BLaER1 treated with 17β-estradiol and CSF1 and Interleukin-3, amounts not matched to agents 10 nM and 100 nM (cell line): Measurements from ENCODE around the gene PARL.

ENCODE experiments used
- H3K27ac ChIP-seq, 11 experiments: shearing (Covaris generic); formaldehyde crosslinking; 2 replicates each; pipeline ENCODE4 v1.8.1; 2022
- H3K27me3 ChIP-seq, 11 experiments: shearing (Covaris generic); formaldehyde crosslinking; 2 replicates each; pipeline ENCODE4 v1.8.1; 2022
- H3K36me3 ChIP-seq, 11 experiments: shearing (Covaris generic); formaldehyde crosslinking; 2 replicates each; pipeline ENCODE4 v1.8.1; 2022
- H3K4me1 ChIP-seq, 10 experiments: shearing (Covaris generic); formaldehyde crosslinking; 2 replicates each; pipeline ENCODE4 v1.8.1; 2022
- H3K4me2 ChIP-seq, 11 experiments: shearing (Covaris generic); formaldehyde crosslinking; 2 replicates each; pipeline ENCODE4 v1.8.1; 2022
- H3K4me3 ChIP-seq, 10 experiments: shearing (Covaris generic); formaldehyde crosslinking; 2 replicates each; pipeline ENCODE4 v1.8.1; 2022
- H3K9ac ChIP-seq, 11 experiments: shearing (Covaris generic); formaldehyde crosslinking; 2 replicates each; pipeline ENCODE4 v1.8.1; 2022
- H3K9me3 ChIP-seq, 11 experiments: shearing (Covaris generic); formaldehyde crosslinking; replicated peaks in 1 of 11; 2 replicates each; pipeline ENCODE4 v1.8.1; 2022
- H4K20me1 ChIP-seq, 11 experiments: shearing (Covaris generic); formaldehyde crosslinking; 2 replicates each; pipeline ENCODE4 v1.8.1; 2022
- Cebpa-rat ChIP-seq, 11 experiments: shearing (Covaris generic); IDR thresholded peaks; 2 replicates each; pipeline ENCODE4 v1.8.1; 2022

Gene PARL

DNA sequence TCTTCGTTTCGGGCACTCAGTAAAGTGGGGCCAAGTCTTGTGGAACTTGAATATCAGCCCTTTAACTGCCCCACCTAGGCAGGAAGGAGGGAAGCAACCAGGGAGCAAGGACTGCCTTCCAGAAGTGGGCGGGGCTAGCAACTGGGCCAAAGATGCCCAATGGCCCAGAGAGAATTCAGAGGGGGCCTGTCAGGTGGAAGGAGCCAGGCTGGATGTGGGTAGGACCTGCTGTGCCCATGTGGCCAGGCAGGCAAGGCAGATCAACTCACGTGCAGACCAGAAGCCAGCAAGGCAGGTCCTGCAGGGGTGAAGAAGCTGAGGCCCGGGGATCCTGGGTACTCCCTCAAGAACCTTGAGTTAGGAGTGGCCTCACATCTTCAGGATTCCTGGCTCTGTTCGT, 64.8 kb downstream of the PARL start:
- H3K4me1 ChIP-seq = peaks cover 16 to 21% (median 17%) of the 10 kb centered on the region in 10 experiments
- peaks cover 3 to 23% (median 16%) of the 10 kb centered on the region in 11 experiments; a peak in 14 of 22 replicates for H3K36me3 ChIP-seq
- H3K4me3 ChIP-seq = no peak overlapping the region
- H3K27me3 ChIP-seq = peaks cover 0 to 24% (median 10%) of the 10 kb centered on the region in 11 experiments; a peak in 11 of 22 replicates
- peaks cover 0 to 74% (median 21%) of the 10 kb centered on the region in 11 experiments; a peak in 18 of 22 replicates for H4K20me1 ChIP-seq
- H3K9ac ChIP-seq = no peak overlapping the region
- H3K27ac ChIP-seq = no peak overlapping the region
- TF ChIP-seq Cebpa-rat (IDR thresholded peaks at IDR 0.05) = no peak
- H3K4me2 ChIP-seq = no peak overlapping the region
- H3K9me3 ChIP-seq = no peaks in the 10 kb centered on the region

GRCh38 chr3:183818706-183819624, 65.7 kb downstream of the PARL start:
- H3K36me3 ChIP-seq = peaks cover 3 to 28% (median 16%) of the 10 kb centered on the region in 11 experiments; a peak in 14 of 22 replicates
- peaks cover 0 to 70% (median 20%) of the 10 kb centered on the region in 11 experiments; a peak in 16 of 22 replicates for H4K20me1 ChIP-seq
- no peaks in the 10 kb centered on the region for H3K9me3 ChIP-seq
- peaks cover 8 to 13% (median 9%) of the 10 kb centered on the region in 10 experiments for H3K4me1 ChIP-seq
- no peak overlapping the region for H3K4me3 ChIP-seq
- no peak overlapping the region for H3K27ac ChIP-seq
- TF ChIP-seq Cebpa-rat (IDR thresholded peaks at IDR 0.05) = no peak
- H3K27me3 ChIP-seq = peaks cover 0 to 15% (median 5%) of the 10 kb centered on the region in 11 experiments; a peak in 10 of 22 replicates
- no peak overlapping the region for H3K4me2 ChIP-seq
- no peak overlapping the region for H3K9ac ChIP-seq

DNA sequence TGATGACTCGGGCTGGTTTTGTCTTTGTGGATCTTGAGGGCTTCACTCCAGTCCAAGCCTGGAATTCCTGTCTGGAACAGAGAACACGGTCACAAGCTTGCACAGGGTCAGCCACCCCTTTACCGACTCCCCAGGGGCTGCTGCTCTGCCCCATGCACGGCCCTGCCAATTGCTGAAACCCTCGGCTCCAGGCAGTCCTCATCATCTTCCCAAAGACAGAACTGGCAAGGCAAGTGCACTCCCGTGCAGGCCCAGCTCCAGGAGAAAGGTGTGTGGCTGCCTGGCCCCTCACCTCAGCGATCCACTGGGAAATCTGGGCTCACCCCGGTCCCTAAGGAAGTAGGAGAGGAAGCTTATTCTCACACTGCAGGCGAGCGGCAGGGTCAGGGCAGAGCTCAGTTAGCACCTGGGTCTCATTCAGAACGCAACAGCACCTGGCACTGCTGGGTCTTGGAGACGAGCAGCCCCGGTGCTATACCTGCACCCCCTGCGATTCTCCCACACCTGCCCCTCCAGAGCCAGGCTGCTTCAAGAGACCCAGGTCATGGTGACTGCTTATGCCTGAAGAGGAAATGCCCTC, 66.5 kb downstream of the PARL start:
- H3K27ac ChIP-seq = no peak overlapping the region

GRCh38 chr3:183817639-183818038, 67.0 kb downstream of the PARL start:
- peaks cover 0 to 2% (median 0%) of the 10 kb centered on the region in 11 experiments; a peak in 1 of 22 replicates for H3K27me3 ChIP-seq
- no peak for TF ChIP-seq Cebpa-rat (IDR thresholded peaks at IDR 0.05)
- H3K4me2 ChIP-seq = no peak overlapping the region
- no peak overlapping the region for H3K9ac ChIP-seq
- H3K36me3 ChIP-seq = peaks cover 12 to 38% (median 24%) of the 10 kb centered on the region in 11 experiments; a peak in 20 of 22 replicates
- peaks cover 0 to 69% (median 21%) of the 10 kb centered on the region in 11 experiments; a peak in 13 of 22 replicates for H4K20me1 ChIP-seq
- H3K27ac ChIP-seq = no peak overlapping the region
- no peaks in the 10 kb centered on the region for H3K9me3 ChIP-seq
- H3K4me1 ChIP-seq = no peaks in the 10 kb centered on the region
- H3K4me3 ChIP-seq = no peak overlapping the region

More for the DNA sequence above, 66.5 kb downstream of the PARL start:
- peaks cover 0 to 4% (median under 1%) of the 10 kb centered on the region in 10 experiments; a peak in 9 of 20 replicates for H3K4me1 ChIP-seq
- H4K20me1 ChIP-seq = peaks cover 0 to 70% (median 16%) of the 10 kb centered on the region in 11 experiments; a peak in 13 of 22 replicates
- peaks cover 7 to 33% (median 19%) of the 10 kb centered on the region in 11 experiments; a peak in 18 of 22 replicates for H3K36me3 ChIP-seq
- H3K9ac ChIP-seq = no peak overlapping the region
- H3K4me2 ChIP-seq = no peak overlapping the region
- no peak overlapping the region for H3K4me3 ChIP-seq
- H3K27me3 ChIP-seq = peaks cover 0 to 7% (median 0%) of the 10 kb centered on the region in 11 experiments; a peak in 1 of 22 replicates
- H3K9me3 ChIP-seq = no peaks in the 10 kb centered on the region
- no peak for TF ChIP-seq Cebpa-rat (IDR thresholded peaks at IDR 0.05)

DNA sequence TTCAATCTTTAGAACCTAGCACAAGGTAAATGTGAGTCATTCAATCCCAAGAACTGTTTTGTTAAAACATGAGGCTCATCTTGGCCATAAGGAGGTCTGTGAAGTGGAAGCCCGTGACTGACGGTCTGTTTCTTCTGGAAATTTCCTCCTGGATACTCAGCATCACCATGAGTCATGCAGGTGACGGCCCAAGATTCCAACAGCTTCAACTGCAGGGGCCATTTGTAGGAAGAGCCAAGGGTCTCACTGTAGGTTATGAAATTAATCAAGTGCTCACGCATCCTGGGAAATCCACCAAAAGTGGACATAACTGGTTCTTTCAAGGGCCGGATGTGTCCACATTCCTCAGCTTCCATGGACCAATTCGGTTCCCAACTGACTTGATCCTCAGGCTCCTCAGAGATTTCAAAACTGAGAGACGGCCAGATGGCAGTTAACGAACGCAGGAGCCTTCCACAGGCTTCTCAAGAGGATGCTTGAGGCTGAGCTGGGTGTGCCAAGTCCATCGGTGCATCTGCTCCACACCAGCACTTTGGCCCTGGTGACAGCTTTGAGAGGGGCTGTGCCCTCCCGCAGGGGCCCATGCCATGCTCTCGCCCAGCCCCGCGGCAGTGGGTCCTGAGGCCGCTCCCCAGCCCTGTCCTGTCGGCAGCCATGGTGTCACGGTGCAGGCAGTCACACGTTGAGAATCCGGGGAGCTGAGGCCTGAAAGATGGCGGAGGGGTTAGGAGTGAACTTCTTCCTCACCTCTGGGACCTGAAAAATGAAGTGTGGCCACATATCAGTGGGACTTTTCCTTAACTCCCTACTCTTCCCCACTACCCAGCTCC, 67.8 kb downstream of the PARL start:
- no peak overlapping the region for H3K4me3 ChIP-seq
- peaks cover 0 to 70% (median 26%) of the 10 kb centered on the region in 11 experiments; a peak in 13 of 22 replicates for H4K20me1 ChIP-seq
- H3K27ac ChIP-seq = no peak overlapping the region
- H3K4me2 ChIP-seq = no peak overlapping the region
- no peak for TF ChIP-seq Cebpa-rat (IDR thresholded peaks at IDR 0.05)
- no peaks in the 10 kb centered on the region for H3K9me3 ChIP-seq
- H3K36me3 ChIP-seq = peaks cover 20 to 46% (median 32%) of the 10 kb centered on the region in 11 experiments; a peak in 21 of 22 replicates
- no peak overlapping the region for H3K9ac ChIP-seq
- H3K4me1 ChIP-seq = no peaks in the 10 kb centered on the region
- H3K27me3 ChIP-seq = no peaks in the 10 kb centered on the region

GRCh38 chr3:183815951-183816475, 68.7 kb downstream of the PARL start:
- H4K20me1 ChIP-seq = peaks cover 0 to 79% (median 26%) of the 10 kb centered on the region in 11 experiments; a peak in 13 of 22 replicates
- no peak overlapping the region for H3K4me2 ChIP-seq
- no peaks in the 10 kb centered on the region for H3K9me3 ChIP-seq
- no peaks in the 10 kb centered on the region for H3K4me1 ChIP-seq
- H3K36me3 ChIP-seq = peaks cover 29 to 54% (median 41%) of the 10 kb centered on the region in 11 experiments
- H3K4me3 ChIP-seq = no peak overlapping the region
- H3K9ac ChIP-seq = no peak overlapping the region
- no peaks in the 10 kb centered on the region for H3K27me3 ChIP-seq
- TF ChIP-seq Cebpa-rat (IDR thresholded peaks at IDR 0.05) = no peak
- H3K27ac ChIP-seq = no peak overlapping the region

DNA sequence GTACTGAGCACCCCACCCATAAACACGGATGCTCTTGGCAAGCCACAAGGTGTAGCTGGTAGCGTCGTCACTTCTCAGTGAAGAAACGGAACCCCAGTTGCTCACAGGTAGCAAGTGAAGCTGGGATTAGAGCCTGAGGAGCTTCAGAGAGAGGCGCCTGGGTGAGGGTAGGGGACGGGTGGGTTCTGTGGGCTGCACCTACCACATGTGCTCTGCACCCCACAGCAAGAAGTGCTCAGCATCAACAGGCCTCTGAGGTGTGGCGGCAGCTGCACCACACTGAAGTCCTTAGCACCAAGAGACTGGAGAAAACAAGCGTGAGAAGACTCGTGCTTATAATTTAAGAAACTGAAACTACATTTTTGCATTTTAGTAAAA, 69.1 kb downstream of the PARL start:
- no peak overlapping the region for H3K27ac ChIP-seq
- no peaks in the 10 kb centered on the region for H3K9me3 ChIP-seq
- no peak overlapping the region for H3K9ac ChIP-seq
- peaks cover 33 to 59% (median 45%) of the 10 kb centered on the region in 11 experiments for H3K36me3 ChIP-seq
- H3K4me3 ChIP-seq = no peak overlapping the region
- H3K4me1 ChIP-seq = no peaks in the 10 kb centered on the region
- H3K27me3 ChIP-seq = no peaks in the 10 kb centered on the region
- peaks cover 0 to 84% (median 26%) of the 10 kb centered on the region in 11 experiments; a peak in 14 of 22 replicates for H4K20me1 ChIP-seq
- no peak overlapping the region for H3K4me2 ChIP-seq
- no peak for TF ChIP-seq Cebpa-rat (IDR thresholded peaks at IDR 0.05)

- H3K27ac ChIP-seq = no peak overlapping the region
- no peaks in the 10 kb centered on the region for H3K27me3 ChIP-seq
- no peak for TF ChIP-seq Cebpa-rat (IDR thresholded peaks at IDR 0.05)
- H3K4me3 ChIP-seq = no peak overlapping the region
- peaks cover 46 to 72% (median 58%) of the 10 kb centered on the region in 11 experiments for H3K36me3 ChIP-seq
- H4K20me1 ChIP-seq = peaks cover 0 to 86% (median 26%) of the 10 kb centered on the region in 11 experiments; a peak in 14 of 22 replicates
- no peaks in the 10 kb centered on the region for H3K4me1 ChIP-seq
- no peak overlapping the region for H3K4me2 ChIP-seq
- no peaks in the 10 kb centered on the region for H3K9me3 ChIP-seq
- no peak overlapping the region for H3K9ac ChIP-seq
Measured at GRCh38 chr3:183814240-183814639, 70.4 kb downstream of the PARL start.
